GM19239 (cell line): ENCODE results near the gene DPP3.
"Not testable (repeated sequence)": the region's sequence is repeated elsewhere in the genome, so short reads cannot be mapped to it uniquely, and the experiment has no call there.

Experiments used
- DNase-seq: peaks from one replicate; pipeline ENCODE4 v3.0.0; 2011; ENCODE audit warnings: low spot score; ENCODE audit not compliant: insufficient read length
- FAIRE-seq: peaks from 2 replicates; lab custom pipeline; 2011; peaks lifted over from hg19 to GRCh38; lab: Jason Lieb, UNC

Gene DPP3

DNA sequence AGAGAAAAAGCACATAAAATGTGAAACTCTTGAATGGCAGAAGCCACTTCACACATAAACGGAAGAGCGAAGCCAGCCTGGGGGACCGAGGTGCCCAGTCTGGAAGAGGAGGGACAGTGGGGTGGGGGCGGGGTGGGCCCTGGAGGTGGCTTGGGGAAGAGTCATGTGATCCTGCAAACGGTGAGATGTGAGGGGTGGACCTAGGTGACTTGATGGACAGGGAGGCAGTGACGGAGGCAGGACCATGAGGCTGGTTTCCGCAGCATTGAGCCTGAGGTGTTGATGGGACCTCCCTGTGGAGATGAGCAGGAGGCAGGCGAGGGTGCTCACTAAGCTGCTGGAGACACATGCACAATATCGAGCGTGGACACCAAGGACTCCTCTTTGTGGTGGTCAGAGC, 48.8 kb downstream of the DPP3 start:
- DNase-seq (no peak), FAIRE-seq (no peak)

DNA sequence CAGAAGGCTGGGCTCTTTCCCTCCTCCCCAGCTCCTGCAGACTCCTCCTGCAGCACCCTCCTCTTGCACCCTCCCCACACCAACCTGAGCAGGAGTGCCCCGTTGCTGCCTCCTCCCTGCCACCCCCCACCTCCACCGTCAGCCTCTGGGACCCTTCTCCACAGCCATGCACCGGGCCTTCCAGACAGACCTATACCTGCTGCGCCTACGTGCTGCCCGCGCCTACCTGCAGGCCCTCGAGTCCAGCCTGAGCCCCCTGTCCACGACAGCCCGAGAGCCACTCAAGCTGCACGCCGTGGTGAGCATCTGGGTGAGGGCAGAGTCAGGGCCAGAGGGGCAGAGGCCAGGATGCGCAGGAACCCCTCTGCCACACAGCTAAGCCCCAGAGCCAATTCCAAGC, 49.4 kb downstream of the DPP3 start:
- no peak for FAIRE-seq
- no peak for DNase-seq

DNA sequence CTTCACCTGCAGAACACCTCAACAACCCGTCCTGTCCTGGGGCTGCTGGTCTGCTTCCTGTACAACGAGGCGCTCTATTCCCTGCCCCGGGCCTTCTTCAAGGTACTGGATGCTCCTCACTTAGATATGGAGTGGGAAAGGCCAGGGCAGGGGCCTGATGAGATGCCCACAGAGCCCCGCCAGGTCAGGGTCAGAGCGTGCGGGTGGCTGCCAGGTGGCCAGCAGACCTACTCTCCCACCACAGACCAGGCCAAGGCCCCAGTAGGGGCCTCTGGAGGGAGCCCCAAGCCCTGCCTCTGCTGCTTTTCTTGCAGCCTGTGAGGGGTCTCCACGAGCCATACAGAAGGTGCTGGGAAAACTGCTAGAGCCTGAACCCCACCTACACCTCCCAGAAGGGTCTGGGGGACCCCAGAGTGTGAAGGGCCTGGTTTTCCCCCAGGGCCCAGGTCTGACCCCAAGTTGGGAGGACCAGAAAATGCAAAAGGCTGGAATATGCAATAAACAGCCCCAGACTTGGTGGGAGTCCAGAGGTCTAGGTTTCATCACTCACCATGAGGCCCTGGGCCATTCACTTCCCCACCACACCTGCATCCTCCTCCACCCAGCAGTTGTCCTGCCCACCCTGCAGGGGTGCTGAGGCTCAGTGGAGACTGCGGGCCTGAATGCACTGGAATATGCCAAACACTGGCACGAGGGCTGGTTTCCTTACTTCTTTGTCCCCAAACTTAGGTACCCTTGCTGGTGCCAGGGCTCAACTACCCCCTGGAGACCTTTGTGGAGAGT, 50.9 kb downstream of the DPP3 start:
- FAIRE-seq (no peak), DNase-seq (no peak)

DNA sequence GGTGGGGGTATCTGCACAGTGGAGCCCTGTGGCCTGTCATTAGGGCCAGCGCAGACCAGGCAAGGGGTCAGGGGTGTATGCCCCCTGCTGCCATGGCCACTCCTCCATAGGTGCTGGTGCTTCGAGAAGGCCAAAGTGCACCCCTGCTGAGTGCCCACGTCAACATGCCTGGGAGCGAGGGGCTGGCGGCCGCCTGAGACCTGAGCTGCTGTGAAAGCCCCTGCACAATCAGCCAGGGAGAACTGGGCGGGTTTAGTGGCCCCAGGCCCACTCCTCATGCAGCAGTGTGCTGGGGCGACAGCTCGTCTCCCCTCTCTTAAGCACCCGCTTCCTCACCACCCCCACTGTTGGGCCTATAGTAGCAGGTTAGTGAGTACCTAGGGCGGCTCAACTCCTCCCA, 51.6 kb downstream of the DPP3 start:
- DNase-seq, result no peak
- FAIRE-seq, result no peak

DNA sequence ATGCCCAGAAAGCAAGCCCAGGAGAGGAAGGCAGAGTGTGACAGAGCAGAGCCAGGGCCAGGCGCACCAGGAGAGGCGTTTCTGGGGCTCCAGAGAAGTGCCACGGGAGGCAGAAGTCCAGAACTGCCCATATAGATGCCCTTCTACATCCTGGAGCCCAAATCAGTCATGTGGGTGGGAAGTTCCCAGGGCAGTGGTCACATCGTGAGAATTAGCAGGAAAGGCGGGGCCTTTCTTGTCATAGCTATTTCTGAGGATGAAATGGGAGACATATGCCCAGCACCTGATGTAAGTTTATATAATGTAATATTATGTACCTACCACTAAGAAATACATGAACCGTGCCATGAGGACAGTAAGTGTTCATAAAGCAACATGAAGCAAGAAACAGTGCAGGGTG, 52.5 kb downstream of the DPP3 start:
- no peak for FAIRE-seq
- DNase-seq, result no peak

DNA sequence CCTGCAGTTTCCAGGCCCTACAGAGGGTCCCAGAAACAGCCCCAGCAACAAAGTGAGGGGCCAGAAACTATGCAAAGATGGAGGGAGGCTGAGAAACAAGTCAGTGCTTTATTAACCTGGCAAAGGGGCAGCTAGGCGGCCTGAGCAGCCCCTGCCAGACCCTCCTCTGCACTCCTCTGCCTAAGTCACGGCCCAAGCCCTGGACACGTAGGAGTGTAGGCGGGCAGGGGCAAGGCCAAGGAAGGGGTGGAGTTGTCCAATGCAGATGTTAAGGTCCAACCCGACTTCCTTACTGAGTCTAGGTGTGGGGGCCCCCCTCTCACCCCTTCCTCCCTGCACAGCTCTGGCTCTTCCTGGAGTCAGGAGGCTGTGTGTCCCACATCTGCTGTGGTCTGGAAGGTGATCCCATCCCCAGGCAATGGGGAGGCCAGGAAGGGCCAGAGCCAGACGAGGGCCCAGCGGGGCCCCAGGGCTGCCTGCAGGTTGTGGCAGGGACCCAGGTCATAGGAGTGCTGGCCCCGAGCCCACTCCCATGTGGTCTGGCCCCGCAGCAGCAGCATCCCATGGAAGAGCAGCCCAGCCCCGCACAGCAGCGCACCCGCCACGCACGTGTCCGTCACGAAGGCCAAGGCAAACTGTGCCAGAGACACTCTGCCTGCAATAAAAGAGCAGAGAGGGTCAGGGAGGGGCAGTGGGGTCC, 59.1 kb downstream of the DPP3 start:
- DNase-seq (no peak), FAIRE-seq (no peak)

DNA sequence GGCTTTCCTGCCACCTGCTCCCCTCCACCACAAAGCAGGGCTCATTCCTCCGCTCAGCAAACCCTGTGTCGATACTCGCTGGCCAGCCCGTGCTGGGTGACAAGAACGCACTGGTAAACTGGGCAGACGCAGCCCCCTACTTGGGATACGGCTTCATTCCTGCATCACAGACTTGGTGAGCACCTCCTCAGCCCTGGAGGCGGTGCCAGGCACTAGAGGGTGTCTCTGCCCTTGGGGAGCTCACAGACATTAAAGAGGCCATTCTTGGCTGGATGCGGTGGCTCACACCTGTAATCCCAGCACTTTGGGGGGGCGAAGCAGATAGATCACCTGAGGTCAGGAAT, 59.6 kb downstream of the DPP3 start:
- FAIRE-seq, result no peak

DNA sequence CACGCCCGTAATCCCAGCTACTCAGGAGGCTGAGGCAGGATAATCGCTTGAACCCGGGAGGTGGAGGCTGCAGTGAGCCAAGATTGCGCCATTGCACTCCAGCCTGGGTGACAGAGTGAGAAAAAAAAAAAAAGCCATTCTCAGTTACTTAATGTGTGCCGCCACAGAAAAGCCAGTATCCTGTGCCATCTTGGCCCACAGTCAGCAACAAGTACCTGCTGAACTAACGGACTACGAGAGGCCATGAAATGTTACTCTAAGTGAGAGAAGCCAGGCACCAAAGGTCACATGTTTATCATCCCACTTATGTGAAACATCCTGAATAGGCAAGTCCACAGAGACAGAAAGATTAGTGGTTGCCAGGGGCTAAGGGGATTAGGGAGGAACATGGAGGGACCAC, 60.4 kb downstream of the DPP3 start:
- not testable (repeated sequence) for FAIRE-seq, DNase-seq

More for the DNA sequence above, 59.6 kb downstream of the DPP3 start:
- DNase-seq, result no peak

DNA sequence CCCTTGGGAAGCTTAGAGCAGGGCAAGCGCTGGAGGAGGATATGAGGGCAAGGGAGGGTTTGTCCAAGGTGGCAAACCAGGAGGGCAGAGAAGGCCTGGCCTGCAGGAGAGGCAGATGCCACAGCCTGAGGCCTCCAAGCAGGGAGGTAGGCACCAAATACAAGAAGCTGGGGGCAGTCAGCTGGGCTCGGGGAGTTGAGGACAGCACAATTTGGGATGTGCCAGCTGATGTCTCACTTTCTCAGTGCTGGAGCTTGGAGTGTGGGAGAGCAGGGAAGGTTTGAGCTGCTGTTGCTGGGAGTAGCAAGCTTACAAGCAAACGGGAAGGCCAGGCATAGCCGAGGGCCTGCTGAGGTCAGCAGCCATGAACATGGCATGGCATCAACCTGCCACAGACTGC, 61.7 kb downstream of the DPP3 start:
- DNase-seq (no peak), FAIRE-seq (no peak)

DNA sequence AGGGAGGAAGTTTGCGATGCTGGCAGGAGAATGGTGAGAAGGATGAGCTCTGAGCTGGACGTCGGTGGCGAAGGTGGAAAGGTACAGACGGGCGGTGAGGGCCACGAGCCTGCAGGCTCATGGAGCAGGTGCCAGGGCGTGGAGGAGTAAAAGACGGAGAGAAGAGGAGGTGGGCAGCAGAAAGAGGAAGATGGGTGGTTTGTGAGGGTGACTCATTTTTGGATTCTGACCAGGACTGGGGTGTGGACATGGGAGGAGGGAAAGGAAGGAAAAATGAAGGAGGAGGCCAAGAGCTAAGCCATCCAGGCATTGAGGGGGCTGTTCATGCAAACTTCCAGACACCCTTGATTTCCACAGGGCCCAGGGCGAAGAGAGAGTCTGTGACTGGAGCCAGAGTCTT, 62.1 kb downstream of the DPP3 start:
- DNase-seq, result no peak
- FAIRE-seq, result no peak

DNA sequence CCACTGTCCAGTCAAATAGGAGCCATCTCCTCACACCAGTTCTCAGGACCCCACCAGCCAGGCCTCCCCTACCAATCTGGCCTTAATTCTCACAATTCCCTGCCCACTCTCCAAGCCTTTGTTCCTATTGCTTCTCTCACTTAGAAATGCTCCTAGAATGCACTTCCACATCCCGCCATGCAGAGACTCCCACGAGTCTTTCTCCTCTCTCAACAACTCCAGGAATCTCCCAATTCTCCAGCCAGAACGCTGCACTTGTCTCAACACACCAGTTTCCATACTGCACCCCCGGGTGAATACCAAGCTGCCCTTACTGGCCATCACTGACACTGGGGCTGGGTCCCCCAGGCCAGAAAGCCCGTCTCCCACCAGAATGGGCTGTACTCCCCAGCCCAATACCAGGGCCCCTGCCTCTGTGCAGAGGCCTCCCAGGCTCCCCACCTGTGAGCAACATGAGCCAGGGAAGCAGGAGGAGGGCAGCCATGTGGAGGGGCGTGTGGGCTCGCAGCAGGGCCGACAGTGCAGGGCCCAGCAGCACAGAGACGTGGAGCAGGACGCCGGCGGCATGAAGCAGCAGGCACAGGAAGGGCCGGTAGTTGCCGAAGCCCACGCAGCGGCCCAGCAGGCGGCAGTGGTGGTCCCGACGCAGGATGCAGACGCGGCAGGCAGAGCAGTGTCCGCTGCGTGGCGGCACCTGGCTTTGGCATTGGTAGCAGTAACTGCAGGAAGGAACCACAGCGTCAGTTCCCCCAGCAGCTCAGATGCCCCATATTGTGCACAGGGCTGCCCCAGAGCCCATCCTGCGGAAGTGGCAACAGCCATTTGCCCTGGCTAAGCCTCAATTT, 63.3 kb downstream of the DPP3 start:
- peak; percentile 89 for FAIRE-seq
- DNase-seq, result peak; percentile 66

DNA sequence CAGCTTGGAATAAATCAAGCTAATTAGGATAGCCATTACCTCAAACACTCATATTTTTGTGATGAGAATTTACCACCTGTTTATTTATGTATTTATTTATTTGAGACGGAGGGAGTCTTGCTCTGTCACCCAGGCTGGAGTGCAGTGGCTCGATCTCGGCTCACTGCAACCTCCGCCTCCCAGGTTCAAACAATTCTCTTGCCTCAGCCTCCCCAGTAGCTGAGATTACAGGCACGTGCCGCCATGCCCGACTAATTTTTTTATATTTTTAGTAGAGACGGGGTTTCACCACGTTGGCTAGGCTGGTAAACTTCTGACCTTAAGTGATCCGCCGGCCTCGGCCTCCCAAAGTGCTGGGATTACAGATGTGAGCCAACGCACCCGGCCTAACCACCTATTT, 64.7 kb downstream of the DPP3 start:
- peak; percentile 88 for FAIRE-seq
- DNase-seq, result not testable (repeated sequence)

DNA sequence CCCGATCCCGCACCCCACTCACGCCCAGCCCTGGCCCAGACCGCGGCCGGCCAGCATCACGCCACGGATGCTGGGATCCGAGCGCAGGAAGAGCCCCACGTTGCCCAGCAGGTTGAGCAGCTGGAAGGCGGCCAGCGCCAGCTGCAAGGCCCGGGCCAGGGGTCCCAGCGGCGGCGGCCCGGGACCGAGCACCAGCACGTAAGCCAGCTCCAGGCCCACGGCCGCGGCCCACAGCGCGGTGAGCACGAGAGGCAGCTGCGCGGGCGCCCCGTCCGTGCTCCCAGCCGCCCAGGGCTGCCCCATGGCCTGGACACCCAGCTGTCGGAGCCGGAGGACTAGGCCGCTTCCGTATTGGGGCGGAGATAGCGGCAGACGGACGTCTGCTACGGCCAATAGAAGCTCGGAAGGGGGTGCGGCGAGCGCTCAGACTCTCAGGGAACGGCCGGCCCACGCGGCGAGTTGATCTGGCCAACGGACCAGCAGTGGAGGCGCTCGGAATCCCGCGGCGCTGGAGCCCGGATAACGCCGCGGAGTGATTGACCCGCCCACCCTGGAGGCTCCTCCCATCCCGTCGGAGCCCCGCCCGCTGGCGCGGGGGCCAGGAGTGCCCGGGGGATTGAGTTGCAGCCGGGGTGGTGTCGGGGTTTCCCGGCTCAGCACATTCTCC, 65.6 kb downstream of the DPP3 start, which contains the start of gene ZDHHC24:
Gene ZDHHC24, minus strand, starts transcription at position 348 of the 667 bp plus-strand sequence. Its CDS starts 45 bp downstream, at position 303.
- DNase-seq (peak; percentile 98), FAIRE-seq (peak; percentile 95)

DNA sequence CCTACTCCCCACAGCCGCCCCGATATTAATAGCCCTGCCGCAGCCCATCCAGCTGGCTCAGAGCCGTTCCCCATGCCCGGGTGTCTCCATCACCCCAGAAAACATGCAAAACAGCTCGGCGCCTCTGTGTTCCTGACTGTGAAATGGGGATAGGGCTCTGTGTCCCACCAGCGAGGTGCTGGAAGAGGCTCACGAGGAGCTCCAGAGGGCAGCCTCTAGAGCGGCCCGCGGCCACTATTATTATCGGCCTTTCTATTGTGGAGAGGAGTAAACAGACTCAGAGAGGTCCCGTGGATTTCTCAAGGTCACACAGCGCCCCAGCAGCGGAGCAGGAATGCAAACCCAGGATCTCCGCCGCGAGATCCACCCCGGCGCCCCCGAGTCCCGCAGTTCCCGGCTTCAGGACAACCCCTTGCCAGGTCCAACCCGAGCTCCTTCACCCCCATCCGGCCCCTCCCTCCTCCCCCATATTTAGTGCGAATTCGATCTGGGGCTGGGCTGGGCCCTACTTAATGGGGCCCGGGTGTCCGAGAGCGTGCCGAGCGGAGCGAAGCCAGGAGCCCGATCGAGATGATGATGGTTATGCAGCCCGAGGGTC, 66.2 kb downstream of the DPP3 start, which contains the start of gene ACTN3:
Gene ACTN3, plus strand, starts transcription at position 536 of the 598 bp plus-strand sequence. Its CDS starts 35 bp downstream, at position 571.
- FAIRE-seq (no peak), DNase-seq (no peak)

DNA sequence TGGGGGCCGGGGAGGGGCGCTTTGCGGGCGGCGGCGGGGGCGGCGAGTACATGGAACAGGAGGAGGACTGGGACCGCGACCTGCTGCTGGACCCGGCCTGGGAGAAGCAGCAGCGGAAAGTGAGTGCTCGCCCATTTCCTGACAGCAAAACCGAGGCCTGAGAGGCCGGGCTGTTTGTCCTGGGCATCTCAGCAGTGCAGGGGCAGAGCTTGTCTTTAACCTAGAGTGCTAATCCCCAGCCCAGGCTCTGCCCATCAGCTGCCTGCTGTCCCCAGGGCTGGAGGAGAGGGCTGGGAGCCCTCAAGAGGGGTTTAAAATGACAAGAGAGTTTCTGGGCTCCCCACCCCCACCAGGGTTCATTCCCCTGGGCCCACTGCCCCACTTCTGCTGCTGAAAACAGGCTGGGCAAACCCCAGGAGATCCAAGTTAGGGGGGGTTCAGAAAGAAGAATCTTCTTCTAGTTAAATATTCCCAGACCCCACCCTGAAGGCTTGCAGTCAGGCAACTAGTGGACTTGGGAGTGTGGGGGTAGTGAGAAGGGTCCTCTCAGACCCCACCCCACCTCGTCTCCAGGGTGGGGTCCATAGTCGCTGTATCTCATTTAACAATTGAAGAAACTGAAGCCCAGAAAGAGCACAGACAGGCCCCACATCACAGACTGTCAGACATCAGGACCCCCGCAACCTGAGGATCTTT, 66.9 kb downstream of the DPP3 start:
- no peak for DNase-seq
- no peak for FAIRE-seq

DNA sequence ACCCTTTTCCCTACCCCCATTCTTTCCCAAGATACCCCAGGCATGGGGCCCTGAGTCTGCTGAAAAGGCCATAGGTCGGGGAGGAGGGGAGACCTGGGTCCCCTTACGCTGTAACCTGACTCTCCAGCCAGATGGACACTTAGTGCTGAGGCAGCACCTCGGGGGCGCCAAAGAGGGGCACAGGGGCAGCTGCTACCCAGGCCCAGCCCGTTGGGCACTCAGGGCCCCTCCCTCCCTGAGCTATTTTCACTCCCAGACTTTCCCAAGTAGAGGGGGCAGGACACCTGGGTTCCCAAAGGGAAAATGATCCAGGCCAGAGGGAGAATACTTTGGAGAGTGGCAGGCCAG, 67.4 kb downstream of the DPP3 start:
- FAIRE-seq (no peak), DNase-seq (no peak)

DNA sequence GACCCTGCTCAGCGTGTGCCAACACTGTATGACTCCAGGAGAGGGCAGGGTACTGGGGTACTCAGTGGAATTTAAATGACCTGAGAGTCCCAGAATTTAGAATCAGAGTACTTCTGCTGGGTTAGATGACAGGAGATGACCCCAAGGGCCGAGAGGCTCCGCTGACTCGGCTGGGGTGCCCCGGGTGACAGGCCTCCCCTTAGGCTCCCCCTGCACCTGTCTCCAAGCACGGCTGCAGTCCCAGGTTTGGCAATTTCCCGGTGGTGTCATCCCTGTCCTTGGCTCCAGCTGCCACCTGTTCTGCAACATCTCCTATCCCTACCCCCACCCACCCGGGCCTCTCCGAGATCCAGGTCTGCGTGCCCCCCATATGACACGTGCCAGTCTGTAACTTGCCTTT, 67.8 kb downstream of the DPP3 start:
- DNase-seq (no peak), FAIRE-seq (no peak)

DNA sequence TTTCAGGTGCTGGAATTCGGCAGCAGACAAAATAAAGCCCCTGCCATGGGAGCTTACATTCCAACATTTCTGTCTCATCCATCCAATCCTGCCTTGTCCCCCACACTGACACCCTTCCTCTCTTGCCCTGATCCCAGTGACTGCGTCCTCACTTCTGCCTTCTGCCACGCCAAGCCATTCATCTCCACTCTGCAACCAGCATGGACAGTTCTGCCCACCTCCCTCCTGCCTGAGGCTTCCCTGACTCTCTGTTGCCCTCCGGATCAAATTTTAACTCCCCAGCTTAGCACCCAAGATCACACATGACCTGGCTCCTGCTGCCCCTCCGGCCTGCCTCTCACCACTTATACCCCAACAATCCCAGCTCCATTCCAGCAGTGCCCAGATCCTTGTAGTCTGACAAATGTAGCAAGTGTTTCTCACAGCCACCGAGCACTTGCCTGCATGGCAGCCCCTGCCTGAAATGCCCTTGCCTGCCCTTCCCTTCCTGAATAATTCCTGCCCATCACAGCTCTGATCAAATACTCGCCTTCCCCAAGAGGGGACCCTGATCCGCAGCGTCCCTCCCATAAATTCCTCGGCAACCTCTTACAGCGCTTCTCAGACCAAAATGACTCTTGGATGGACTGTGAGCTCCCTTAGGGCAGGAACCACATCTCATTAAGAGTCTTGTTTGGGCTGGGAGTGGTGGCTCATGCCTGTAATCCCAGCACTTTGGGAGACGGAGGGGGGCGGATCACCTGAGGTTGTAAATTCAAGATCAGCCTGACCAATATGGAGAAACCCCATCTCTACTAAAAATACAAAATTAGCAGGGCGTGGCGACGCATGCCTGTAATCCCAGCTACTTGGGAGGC, 68.8 kb downstream of the DPP3 start:
- FAIRE-seq (no peak), DNase-seq (no peak)
